ENCODE measurements around the gene TERT.
"Not testable (repeated sequence)": the region's sequence is repeated elsewhere in the genome, so short reads cannot be mapped to it uniquely, and the experiment has no call there.

The TERT gene

GRCh38 chr5:1232780-1233179 is 62.1 kb downstream of the TERT start:
- FAIRE-seq = no peak
- TF ChIP-seq SPI1 (IDR thresholded peaks at IDR 0.05; ENCODE audit: low read depth, low read length) (no peak), PAX5 (IDR thresholded peaks at IDR 0.05; ENCODE audit: insufficient read depth, low read length, severe bottlenecking) (no peak), POU2F2 (IDR thresholded peaks at IDR 0.05; ENCODE audit: low read depth, low read length) (no peak), POLR2A (IDR thresholded peaks at IDR 0.05; ENCODE audit: low read depth, low read length) (no peak), TAF1 (IDR thresholded peaks at IDR 0.05; ENCODE audit: low read depth, low read length) (no peak), POLR2AphosphoS5 (IDR thresholded peaks at IDR 0.05; ENCODE audit: low read depth, low read length) (no peak)
- no peak for DNase-seq (ENCODE audit: insufficient read length, low spot score)

DNA sequence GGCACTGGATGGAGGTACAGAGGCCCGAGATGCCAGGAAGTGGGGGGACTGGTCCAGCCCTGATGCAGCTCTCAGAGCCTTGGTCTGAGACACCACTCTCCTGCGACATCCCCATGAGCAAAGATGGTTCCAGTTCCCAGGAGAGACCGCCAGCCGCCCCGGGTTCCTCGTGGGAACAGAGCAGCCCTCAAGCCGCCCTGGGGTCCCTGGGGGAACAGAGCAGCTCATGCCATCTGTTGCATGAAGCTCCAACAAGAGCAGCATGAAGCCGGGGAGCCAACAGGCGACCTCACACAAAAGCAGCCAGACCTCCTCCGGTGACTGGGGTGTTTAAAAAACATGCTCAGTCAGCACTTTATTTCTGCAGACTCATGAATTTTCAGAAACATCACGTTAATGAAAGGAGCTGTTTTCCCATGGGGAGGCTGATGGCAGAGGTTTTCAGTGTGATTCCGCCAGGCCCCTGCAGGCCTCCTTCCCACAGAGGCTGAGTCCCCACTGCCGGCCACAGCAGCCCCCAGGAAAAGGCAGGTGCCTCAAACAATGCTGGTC is 63.4 kb downstream of the TERT start:
- FAIRE-seq (no peak), DNase-seq (ENCODE audit: insufficient read length, low spot score) (no peak)
- no peak for TF ChIP-seq PAX5 (IDR thresholded peaks at IDR 0.05; ENCODE audit: insufficient read depth, low read length, severe bottlenecking)
- TF ChIP-seq SPI1 (IDR thresholded peaks at IDR 0.05; ENCODE audit: low read depth, low read length) = no peak
- TF ChIP-seq TAF1 (IDR thresholded peaks at IDR 0.05; ENCODE audit: low read depth, low read length) = no peak
- no peak for TF ChIP-seq POLR2A (IDR thresholded peaks at IDR 0.05; ENCODE audit: low read depth, low read length)
- no peak for TF ChIP-seq POU2F2 (IDR thresholded peaks at IDR 0.05; ENCODE audit: low read depth, low read length)
- TF ChIP-seq POLR2AphosphoS5 (IDR thresholded peaks at IDR 0.05; ENCODE audit: low read depth, low read length) = no peak

GRCh38 chr5:1230551-1230950 is 64.3 kb downstream of the TERT start:
- DNase-seq (ENCODE audit: insufficient read length, low spot score) (no peak), FAIRE-seq (no peak)
- TF ChIP-seq PAX5 (IDR thresholded peaks at IDR 0.05; ENCODE audit: insufficient read depth, low read length, severe bottlenecking) (no peak), POLR2A (IDR thresholded peaks at IDR 0.05; ENCODE audit: low read depth, low read length) (no peak), POLR2AphosphoS5 (IDR thresholded peaks at IDR 0.05; ENCODE audit: low read depth, low read length) (no peak), POU2F2 (IDR thresholded peaks at IDR 0.05; ENCODE audit: low read depth, low read length) (no peak), SPI1 (IDR thresholded peaks at IDR 0.05; ENCODE audit: low read depth, low read length) (no peak), TAF1 (IDR thresholded peaks at IDR 0.05; ENCODE audit: low read depth, low read length) (no peak)

DNA sequence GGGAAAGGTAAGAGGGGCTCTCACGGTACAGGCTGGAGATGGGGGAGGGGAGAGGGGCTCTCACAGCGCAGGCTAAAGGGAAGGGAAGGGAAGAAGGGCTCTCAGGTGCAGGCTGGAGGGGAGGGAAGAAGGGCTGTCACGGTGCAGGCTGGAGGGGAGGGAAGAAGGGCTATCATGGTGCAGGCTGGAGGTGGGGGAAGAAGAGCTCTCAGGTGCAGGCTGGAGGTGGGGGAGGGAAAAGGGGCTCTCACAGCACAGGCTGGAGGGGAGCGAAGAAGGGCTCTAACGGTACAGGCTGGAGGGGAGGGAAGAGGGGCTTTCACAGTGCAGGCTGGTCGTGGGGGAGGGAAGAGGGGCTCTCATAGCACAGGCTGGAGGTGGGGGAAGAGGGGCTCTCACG is 65.0 kb downstream of the TERT start:
- FAIRE-seq (no peak), DNase-seq (ENCODE audit: insufficient read length, low spot score) (no peak)
- TF ChIP-seq PAX5 (IDR thresholded peaks at IDR 0.05; ENCODE audit: insufficient read depth, low read length, severe bottlenecking) (no peak), SPI1 (IDR thresholded peaks at IDR 0.05; ENCODE audit: low read depth, low read length) (no peak), POU2F2 (IDR thresholded peaks at IDR 0.05; ENCODE audit: low read depth, low read length) (no peak), POLR2AphosphoS5 (IDR thresholded peaks at IDR 0.05; ENCODE audit: low read depth, low read length) (no peak), POLR2A (IDR thresholded peaks at IDR 0.05; ENCODE audit: low read depth, low read length) (no peak), TAF1 (IDR thresholded peaks at IDR 0.05; ENCODE audit: low read depth, low read length) (no peak)

DNA sequence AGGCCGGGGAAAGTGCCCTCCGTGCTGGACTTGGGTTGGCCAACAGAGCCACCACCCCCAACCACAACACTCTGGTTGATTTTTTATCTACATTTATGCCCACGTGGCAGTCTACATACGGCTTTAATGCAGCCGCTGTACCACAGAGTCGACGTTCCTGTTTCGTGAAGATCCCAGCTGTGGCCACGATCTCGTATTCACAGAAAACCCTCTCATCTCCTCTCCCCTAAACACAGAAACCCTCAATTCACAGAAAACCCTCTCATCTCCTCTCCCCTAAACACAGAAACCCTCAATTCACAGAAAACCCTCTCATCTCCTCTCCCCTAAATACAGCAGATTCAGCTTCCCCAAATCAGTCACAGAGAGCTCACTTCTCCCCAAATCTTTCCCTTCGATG is 65.8 kb downstream of the TERT start:
- FAIRE-seq; DNase-seq (ENCODE audit: insufficient read length, low spot score): not testable (repeated sequence)

GRCh38 chr5:1228120-1228519 is 66.7 kb downstream of the TERT start:
- FAIRE-seq (no peak), DNase-seq (ENCODE audit: insufficient read length, low spot score) (no peak)
- TF ChIP-seq POLR2AphosphoS5 (IDR thresholded peaks at IDR 0.05; ENCODE audit: low read depth, low read length) = no peak
- no peak for TF ChIP-seq POU2F2 (IDR thresholded peaks at IDR 0.05; ENCODE audit: low read depth, low read length)
- TF ChIP-seq PAX5 (IDR thresholded peaks at IDR 0.05; ENCODE audit: insufficient read depth, low read length, severe bottlenecking) = no peak
- no peak for TF ChIP-seq POLR2A (IDR thresholded peaks at IDR 0.05; ENCODE audit: low read depth, low read length)
- no peak for TF ChIP-seq SPI1 (IDR thresholded peaks at IDR 0.05; ENCODE audit: low read depth, low read length)
- no peak for TF ChIP-seq TAF1 (IDR thresholded peaks at IDR 0.05; ENCODE audit: low read depth, low read length)

- FAIRE-seq = no peak
- no peak for DNase-seq (ENCODE audit: insufficient read length, low spot score)
- TF ChIP-seq POLR2AphosphoS5 (IDR thresholded peaks at IDR 0.05; ENCODE audit: low read depth, low read length) (no peak), POLR2A (IDR thresholded peaks at IDR 0.05; ENCODE audit: low read depth, low read length) (no peak), TAF1 (IDR thresholded peaks at IDR 0.05; ENCODE audit: low read depth, low read length) (no peak), POU2F2 (IDR thresholded peaks at IDR 0.05; ENCODE audit: low read depth, low read length) (no peak), SPI1 (IDR thresholded peaks at IDR 0.05; ENCODE audit: low read depth, low read length) (no peak), PAX5 (IDR thresholded peaks at IDR 0.05; ENCODE audit: insufficient read depth, low read length, severe bottlenecking) (no peak)
Observed at GRCh38 chr5:1227667-1228066, 67.2 kb downstream of the TERT start.

GRCh38 chr5:1226839-1227581 is 67.9 kb downstream of the TERT start:
- FAIRE-seq (no peak), DNase-seq (ENCODE audit: insufficient read length, low spot score) (no peak)
- no peak for TF ChIP-seq POU2F2 (IDR thresholded peaks at IDR 0.05; ENCODE audit: low read depth, low read length)
- no peak for TF ChIP-seq PAX5 (IDR thresholded peaks at IDR 0.05; ENCODE audit: insufficient read depth, low read length, severe bottlenecking)
- TF ChIP-seq POLR2A (IDR thresholded peaks at IDR 0.05; ENCODE audit: low read depth, low read length) = no peak
- no peak for TF ChIP-seq SPI1 (IDR thresholded peaks at IDR 0.05; ENCODE audit: low read depth, low read length)
- no peak for TF ChIP-seq TAF1 (IDR thresholded peaks at IDR 0.05; ENCODE audit: low read depth, low read length)
- TF ChIP-seq POLR2AphosphoS5 (IDR thresholded peaks at IDR 0.05; ENCODE audit: low read depth, low read length) = no peak

GRCh38 chr5:1226231-1226630 is 68.6 kb downstream of the TERT start:
- DNase-seq (ENCODE audit: insufficient read length, low spot score) (no peak), FAIRE-seq (no peak)
- TF ChIP-seq SPI1 (IDR thresholded peaks at IDR 0.05; ENCODE audit: low read depth, low read length) (no peak), TAF1 (IDR thresholded peaks at IDR 0.05; ENCODE audit: low read depth, low read length) (no peak), POLR2A (IDR thresholded peaks at IDR 0.05; ENCODE audit: low read depth, low read length) (no peak), POU2F2 (IDR thresholded peaks at IDR 0.05; ENCODE audit: low read depth, low read length) (no peak)

- DNase-seq (ENCODE audit: insufficient read length, low spot score) (no peak), FAIRE-seq (no peak)
- TF ChIP-seq POLR2A (IDR thresholded peaks at IDR 0.05; ENCODE audit: low read depth, low read length) = no peak
- no peak for TF ChIP-seq POLR2AphosphoS5 (IDR thresholded peaks at IDR 0.05; ENCODE audit: low read depth, low read length)
Observed at GRCh38 chr5:1225081-1225480, 69.8 kb downstream of the TERT start, which contains the start of gene SLC6A18. SLC6A18 (plus strand) TSS chr5:1225381; CDS start chr5:1225478, 97 bp downstream.
